H1 (cell line): ENCODE results near the gene ZNF385C. TPM values are rescaled to one million over a fixed set of nuclear protein-coding genes. Genes with fewer than 3 reads are reported as not detected.
A peak's percentile ranks its signal among the peaks of the same experiment; 100 is the strongest.

Source experiments
- CTCF ChIA-PET: fragments of 300-600 bp; sonication (Branson Sonifier 250); formaldehyde crosslinking; loops from one replicate; lab custom pipeline; 2021; ENCODE audit not compliant: partially characterized antibody; lab: Charles Lee
- POLR2A ChIA-PET: fragments of 300-600 bp; sonication (Branson Sonifier 250); formaldehyde crosslinking; loops from one replicate; lab custom pipeline; 2021; ENCODE audit warnings: inconsistent platforms; ENCODE audit not compliant: partially characterized antibody; lab: Charles Lee
- DNase-seq, 2 experiments: peaks; one replicate each; pipeline versions ENCODE4 v3.0.0 to v3.0.0-alpha.2; 2010 to 2022; ENCODE audit warnings: low spot score in 2 of 2, low read depth in 1 of 2, mixed read lengths in 1 of 2
- FAIRE-seq: peaks from 2 replicates; lab custom pipeline; 2011; peaks lifted over from hg19 to GRCh38; lab: Jason Lieb, UNC
- H2AFZ ChIP-seq: 2 replicates; pipeline ENCODE4 v1.8.1; 2012; ENCODE audit warnings: low read length, inconsistent platforms
- H2AK5ac ChIP-seq: 2 replicates; pipeline ENCODE4 v1.6.1; 2013; ENCODE audit warnings: low read depth, low read length
- H2BK120ac ChIP-seq: replicated peaks from 2 replicates; pipeline ENCODE3; 2013; ENCODE audit warnings: low read depth, low read length, inconsistent platforms
- H2BK12ac ChIP-seq: 2 replicates; pipeline ENCODE4 v1.6.1; 2013; ENCODE audit warnings: low read depth, low read length
- H2BK15ac ChIP-seq: 2 replicates; pipeline ENCODE4 v1.6.1; 2013; ENCODE audit warnings: low read length
- H2BK20ac ChIP-seq: 2 replicates; pipeline ENCODE4 v1.6.1; 2013; ENCODE audit warnings: low read length
- H2BK5ac ChIP-seq: 2 replicates; pipeline ENCODE4 v1.6.1; 2013; ENCODE audit warnings: low read depth, low read length
- H3K14ac ChIP-seq: 2 replicates; pipeline ENCODE4 v1.6.1; 2013; ENCODE audit warnings: inconsistent platforms; ENCODE audit not compliant: insufficient read length
- H3K18ac ChIP-seq: 2 replicates; pipeline ENCODE4 v1.6.1; 2013; ENCODE audit warnings: low read length; ENCODE audit errors: extremely low read depth
- H3K23ac ChIP-seq: 2 replicates; pipeline ENCODE4 v1.6.1; 2013; ENCODE audit warnings: inconsistent platforms; ENCODE audit not compliant: insufficient read length
- H3K23me2 ChIP-seq: 2 replicates; pipeline ENCODE4 v1.6.1; 2013; ENCODE audit warnings: low read depth, low read length
- H3K27ac ChIP-seq: 2 replicates; pipeline ENCODE4 v1.6.1; 2011; ENCODE audit warnings: low read depth, low read length, inconsistent platforms
- H3K27me3 ChIP-seq, 4 experiments: replicated peaks in 1 of 4; 1 replicate in 1 of 4; 2 replicates in 3 of 4; pipeline versions ENCODE4 v1.6.1 to v1.8.1; 2011 to 2013; ENCODE audit warnings: low read length in 3 of 4, mild to moderate bottlenecking in 3 of 4, inconsistent platforms in 2 of 4, mixed read lengths in 2 of 4, moderate library complexity in 1 of 4; ENCODE audit not compliant: control insufficient read depth in 3 of 4, insufficient read depth in 3 of 4; ENCODE audit errors: extremely low read depth in 1 of 4
- H3K36me3 ChIP-seq, 4 experiments: 2 replicates each; pipeline versions ENCODE4 v1.6.1 to v1.8.1; 2011 to 2013; ENCODE audit warnings: mild to moderate bottlenecking in 4 of 4, low read length in 3 of 4, moderate library complexity in 2 of 4, control low read depth in 1 of 4, inconsistent platforms in 1 of 4; ENCODE audit not compliant: insufficient read depth in 4 of 4, control insufficient read depth in 2 of 4
- H3K4ac ChIP-seq: replicated peaks from 2 replicates; pipeline ENCODE3; 2013; ENCODE audit warnings: low read length, low read depth, mixed read lengths, inconsistent platforms; ENCODE audit not compliant: insufficient read length
- H3K4me1 ChIP-seq, 4 experiments: replicated peaks in 1 of 4; 1 replicate in 1 of 4; 2 replicates in 3 of 4; pipeline versions ENCODE4 v1.6.1 to v1.8.1; 2011 to 2013; ENCODE audit warnings: low read length in 3 of 4, inconsistent platforms in 2 of 4, mixed read lengths in 1 of 4; ENCODE audit not compliant: insufficient read depth in 4 of 4, control insufficient read depth in 3 of 4
- H3K4me2 ChIP-seq, 2 experiments: 2 replicates each; pipeline versions ENCODE4 v1.6.1 to v1.8.1; 2011 to 2013; ENCODE audit warnings: low read depth in 2 of 2, low read length in 2 of 2, control low read depth in 1 of 2, inconsistent platforms in 1 of 2, mild to moderate bottlenecking in 1 of 2; ENCODE audit not compliant: insufficient read depth in 1 of 2
- H3K4me3 ChIP-seq, 4 experiments: fragments of 200-600, 300-600 bp in 1 of 4; sonication (generic), shearing (Covaris generic), sonication (Bioruptor Twin) in 1 of 4; 2 replicates each; pipeline versions ENCODE4 v1.5.1 to v1.8.1; 2011 to 2016; ENCODE audit warnings: low read length in 4 of 4, low read depth in 3 of 4, control low read depth in 2 of 4, inconsistent platforms in 2 of 4, mild to moderate bottlenecking in 2 of 4, mixed read lengths in 1 of 4, moderate library complexity in 1 of 4; ENCODE audit not compliant: insufficient read depth in 2 of 4; ENCODE audit errors: extremely low read depth in 1 of 4
- H3K56ac ChIP-seq: replicated peaks from 2 replicates; pipeline ENCODE3; 2013; ENCODE audit warnings: low read depth, mild to moderate bottlenecking, mixed read lengths, low read length, inconsistent platforms; ENCODE audit not compliant: insufficient read length
- H3K79me1 ChIP-seq: 2 replicates; pipeline ENCODE4 v1.6.1; 2013; ENCODE audit warnings: low read depth, low read length, control low read depth
- H3K79me2 ChIP-seq, 2 experiments: 2 replicates each; pipeline versions ENCODE4 v1.6.1 to v1.8.1; 2012 to 2013; ENCODE audit warnings: low read length in 2 of 2, mild to moderate bottlenecking in 2 of 2, inconsistent platforms in 1 of 2; ENCODE audit not compliant: insufficient read depth in 2 of 2, control insufficient read depth in 1 of 2
- H3K9ac ChIP-seq, 4 experiments: replicated peaks in 1 of 4; 1 replicate in 1 of 4; 2 replicates in 3 of 4; pipeline versions ENCODE4 v1.6.1 to v1.8.1; 2011 to 2013; ENCODE audit warnings: low read depth in 3 of 4, low read length in 3 of 4, control low read depth in 2 of 4, mild to moderate bottlenecking in 2 of 4, moderate library complexity in 2 of 4, inconsistent platforms in 1 of 4; ENCODE audit errors: extremely low read depth in 1 of 4
- H3K9me3 ChIP-seq, 2 experiments: 2 replicates each; pipeline versions ENCODE4 v1.6.1 to v1.8.1; 2012 to 2013; ENCODE audit warnings: mild to moderate bottlenecking in 2 of 2, moderate library complexity in 2 of 2, control low read depth in 1 of 2, inconsistent platforms in 1 of 2, low read depth in 1 of 2, low read length in 1 of 2, mixed read lengths in 1 of 2; ENCODE audit not compliant: insufficient read depth in 2 of 2
- H4K20me1 ChIP-seq, 2 experiments: replicated peaks in 1 of 2; 2 replicates each; pipeline versions ENCODE3 to v1.8.1; 2011 to 2013; ENCODE audit warnings: inconsistent platforms in 2 of 2, low read length in 2 of 2, mild to moderate bottlenecking in 1 of 2; ENCODE audit not compliant: insufficient read depth in 2 of 2, control insufficient read depth in 1 of 2
- H4K5ac ChIP-seq: 2 replicates; pipeline ENCODE4 v1.6.1; 2013; ENCODE audit warnings: low read length, low read depth, mixed read lengths, inconsistent platforms; ENCODE audit not compliant: insufficient read length
- H4K8ac ChIP-seq: 2 replicates; pipeline ENCODE4 v1.8.0; 2013; ENCODE audit warnings: mild to moderate bottlenecking, moderate library complexity, low read length, inconsistent platforms; ENCODE audit not compliant: insufficient read depth; ENCODE audit errors: extremely low read depth
- H4K91ac ChIP-seq: replicated peaks from 2 replicates; pipeline ENCODE3; 2013; ENCODE audit warnings: low read length, mixed read lengths, inconsistent platforms; ENCODE audit not compliant: insufficient read length
- BCL11A ChIP-seq, 2 experiments: IDR thresholded peaks; one replicate each; pipeline ENCODE4 v1.6.1; 2011; ENCODE audit warnings: low read depth in 2 of 2, low read length in 2 of 2, mild to moderate bottlenecking in 2 of 2
- GABPA ChIP-seq: IDR thresholded peaks from 2 replicates; pipeline ENCODE4 v1.6.1; 2011; ENCODE audit warnings: mild to moderate bottlenecking, low read length, moderate library complexity, borderline replicate concordance; ENCODE audit not compliant: insufficient read depth
- GTF2F1 ChIP-seq: IDR thresholded peaks from 2 replicates; pipeline ENCODE4 v1.6.1; 2012; ENCODE audit warnings: low read depth, low read length, improper control_type of control experiment, borderline replicate concordance
- HDAC2 ChIP-seq, 2 experiments: fragments of 300-600 bp in 1 of 2; sonication (generic) in 1 of 2; IDR thresholded peaks; 2 replicates each; pipeline ENCODE4 v1.6.1; 2011 to 2012; ENCODE audit warnings: low read depth in 2 of 2, low read length in 2 of 2, mild to moderate bottlenecking in 2 of 2, moderate library complexity in 2 of 2, borderline replicate concordance in 1 of 2, inconsistent platforms in 1 of 2
- KDM4A ChIP-seq: IDR thresholded peaks from one replicate; pipeline ENCODE4 v1.7.1; 2012; ENCODE audit warnings: low read depth, mild to moderate bottlenecking, moderate library complexity, low read length, inconsistent platforms; ENCODE audit not compliant: severe bottlenecking
- MAX ChIP-seq: IDR thresholded peaks from 2 replicates; pipeline ENCODE4 v1.6.1; 2012; ENCODE audit warnings: inconsistent platforms
- POU5F1 ChIP-seq: IDR thresholded peaks from 2 replicates; pipeline ENCODE4 v1.6.1; 2011; ENCODE audit warnings: low read depth, mild to moderate bottlenecking, low read length, moderate library complexity
- SP4 ChIP-seq: IDR thresholded peaks from 2 replicates; pipeline ENCODE4 v1.6.1; 2012; ENCODE audit warnings: low read length, inconsistent platforms
- SRF ChIP-seq: IDR thresholded peaks from 2 replicates; pipeline ENCODE4 v1.6.1; 2011; ENCODE audit warnings: mild to moderate bottlenecking, low read depth, low read length, moderate library complexity
- TAF7 ChIP-seq: optimal IDR thresholded peaks from 2 replicates; pipeline ENCODE3; 2011; ENCODE audit warnings: low read depth, mild to moderate bottlenecking, inconsistent platforms, low read length, moderate library complexity, borderline replicate concordance
- YY1 ChIP-seq: IDR thresholded peaks from 2 replicates; pipeline ENCODE4 v1.6.1; 2011; ENCODE audit warnings: low read depth, mild to moderate bottlenecking, low read length
- WGBS, 2 experiments: shearing (Covaris generic) in 1 of 2; methylation state at CpG; one replicate each; pipeline versions ENCODE4 v1.1.6 to v1.1.7; 2013 to 2015; ENCODE audit warnings: low lambda C conversion rate in 2 of 2, mixed read lengths in 2 of 2, inconsistent platforms in 1 of 2, low coverage in 1 of 2, missing lambda C conversion rate in 1 of 2; ENCODE audit not compliant: insufficient replicate concordance in 2 of 2, insufficient coverage in 1 of 2, insufficient read length in 1 of 2; ENCODE audit errors: extremely low coverage in 1 of 2, missing lambda C conversion rate in 1 of 2; 5-methylcytosine and 5-hydroxymethylcytosine counted together
- polyA plus RNA-seq, 7 experiments: library from polyadenylated mRNA; depleted of rRNA in 3 of 7; stranded (reverse) in 5 of 7; unstranded in 2 of 7; fragments of >200 nt in 5 of 7; fragments of 200-250 nt in 2 of 7; gene quantifications; 1 replicate in 5 of 7; 2 replicates in 1 of 7; 4 replicates in 1 of 7; pipeline versions ENCODE4 v1.2.1 to v1.2.3, GENCODE V29; 2011 to 2013; ENCODE audit warnings: missing spikeins in 2 of 7, mixed read lengths in 2 of 7
- total RNA-seq: library from RNA; stranded (reverse); fragmentation: NEBNext Ultra II Directional; extraction: Animal tissue kit (Norgen Biotek cat#: 25700); gene quantifications from 2 replicates; pipeline ENCODE4 v1.2.1, GENCODE V29; 2021

Gene ZNF385C
- total and polyA plus RNA-seq, 2 of the 8 experiments (the other 6 are each of a cell fraction or from before 2014, with no cell fraction given), result 3.9 to 6.1 TPM

GRCh38 chr17:42092939-42093338, 5.3 kb downstream of the ZNF385C start:
- ChIA-PET POLR2A (interaction anchor here (1.4 to 2.0 kb wide), 2 partner anchors 8 to 15 kb away, joined by 3 to 6 read pairs; no protein-coding TSS in a partner anchor), CTCF (interaction anchor here (2.5 to 39.4 kb wide), 5 partner anchors 9 to 62 kb away, joined by 12 to 1084 read pairs (median 150); partner anchors contain the start of genes DHX58, DNAJC7, HSPB9 and KAT2A)
- Histone ChIP-seq H3K9ac (no peak overlapping the region), H2BK20ac (no peak overlapping the region), H2AK5ac (no peak overlapping the region), H2BK12ac (no peak overlapping the region), H3K56ac (no peak overlapping the region), H2BK120ac (no peak overlapping the region), H2AFZ (no peak overlapping the region), H3K4me3 (no peak overlapping the region), H4K5ac (no peak overlapping the region), H4K8ac (0 out of 2 replicates have a peak overlapping the region, but pooled peaks have one; percentile 37), H3K23ac (no peak overlapping the region), H3K18ac (no peak overlapping the region; the same call in 1 of the 2 replicates), H4K20me1 (no peaks in the 10 kb centered on the region), H3K9me3 (no peaks in the 10 kb centered on the region), H3K23me2 (peaks cover under 1% of the 10 kb centered on the region; the same call in 1 of the 2 replicates), H3K79me2 (no peaks in the 10 kb centered on the region), H2BK5ac (no peak overlapping the region), H3K4me2 (no peak overlapping the region), H3K27ac (no peak overlapping the region), H3K14ac (no peak overlapping the region), H3K4ac (no peak overlapping the region), H3K79me1 (no peaks in the 10 kb centered on the region; the same call in 1 of the 2 replicates), H4K91ac (no peak overlapping the region), H3K4me1 (peaks cover 0 to 13% (median 5%) of the 10 kb centered on the region in 4 experiments; a peak in 4 of 7 replicates), H2BK15ac (no peak overlapping the region), H3K27me3 (peaks cover 4 to 19% (median 15%) of the 10 kb centered on the region in 4 experiments), H3K36me3 (no peaks in the 10 kb centered on the region)
- no peak for TF ChIP-seq YY1
- TF ChIP-seq SRF, result no peak
- no peak for TF ChIP-seq HDAC2 (IDR thresholded peaks at IDR 0.05; ENCODE audit: borderline replicate concordance in 1 of 2, low read depth in 2 of 2, low read length in 2 of 2)
- no peak for TF ChIP-seq KDM4A
- no peak for TF ChIP-seq TAF7
- TF ChIP-seq GABPA, result no peak
- no peak for TF ChIP-seq MAX
- no peak for TF ChIP-seq BCL11A (IDR thresholded peaks at IDR 0.05; ENCODE audit: low read depth in 2 of 2, low read length in 2 of 2)
- TF ChIP-seq POU5F1, result no peak
- TF ChIP-seq SP4, result no peak
- TF ChIP-seq GTF2F1, result no peak
- no peak for FAIRE-seq
- no peak for DNase-seq
- WGBS, 2 experiments, result 88% methylated on average over 6 of the region's 6 CpGs; no CpG with 5 or more reads in 1 of the 2 experiments
